GM21515 (cell line): ENCODE results near the gene KMO.

ENCODE experiments used
- ATAC-seq: cut with Tn5 transposase; IDR thresholded peaks from one replicate; pipeline ENCODE4 v1.9.1; 2021; ENCODE audit not compliant: unreplicated experiment

Gene KMO

GRCh38 chr1:241591736-241592135 lies 59.6 kb downstream of the KMO start:
- no peak for ATAC-seq

GRCh38 chr1:241592273-241592958 lies 60.2 kb downstream of the KMO start:
- no peak for ATAC-seq

GRCh38 chr1:241593186-241593585 lies 61.0 kb downstream of the KMO start:
- no peak for ATAC-seq

GRCh38 chr1:241596633-241597032 lies 64.5 kb downstream of the KMO start:
- no peak for ATAC-seq

- no peak for ATAC-seq
Measured at GRCh38 chr1:241598249-241598648, 66.1 kb downstream of the KMO start.

GRCh38 chr1:241600496-241600901 lies 68.3 kb downstream of the KMO start:
- peak; percentile 79 for ATAC-seq

GRCh38 chr1:241603731-241604245 lies 71.6 kb downstream of the KMO start:
- no peak for ATAC-seq

- no peak for ATAC-seq
Measured at GRCh38 chr1:241605146-241605805, 73.1 kb downstream of the KMO start.

- ATAC-seq, result no peak
Measured at GRCh38 chr1:241606544-241606943, 74.4 kb downstream of the KMO start.

GRCh38 chr1:241607497-241607896 lies 75.3 kb downstream of the KMO start:
- no peak for ATAC-seq

GRCh38 chr1:241608379-241609033 lies 76.3 kb downstream of the KMO start:
- ATAC-seq, result no peak

- ATAC-seq, result no peak
Measured at GRCh38 chr1:241610056-241610815, 78.1 kb downstream of the KMO start.

- ATAC-seq, result peak; percentile 91
Measured at GRCh38 chr1:241611063-241611462, 78.9 kb downstream of the KMO start.

- no peak for ATAC-seq
Measured at GRCh38 chr1:241611736-241612135, 79.6 kb downstream of the KMO start.

- ATAC-seq, result no peak
Measured at GRCh38 chr1:241612533-241613477, 80.6 kb downstream of the KMO start.

- ATAC-seq, result no peak
Measured at GRCh38 chr1:241614144-241614543, 82.0 kb downstream of the KMO start.

- no peak for ATAC-seq
Measured at GRCh38 chr1:241614572-241614971, 82.4 kb downstream of the KMO start.

GRCh38 chr1:241615043-241615974 lies 83.1 kb downstream of the KMO start:
- no peak for ATAC-seq

GRCh38 chr1:241617426-241617825 lies 85.2 kb downstream of the KMO start:
- ATAC-seq, result no peak
